Frontal cortex (tissue), 4 donors: Measurements from ENCODE around the gene HPCAL1. TPM values are rescaled to one million over a fixed set of nuclear protein-coding genes. Genes with fewer than 3 reads are reported as not detected.

ENCODE experiments used
- DNase-seq, 2 donors: peaks; one replicate each; pipeline ENCODE4 v3.0.0; 2012; ENCODE audit warnings: low spot score in 2 of 2
- FAIRE-seq: peaks from 2 replicates; lab custom pipeline; 2012; peaks lifted over from hg19 to GRCh38; lab: Jason Lieb, UNC
- total RNA-seq: library from RNA; depleted of rRNA; stranded (reverse); fragments of >200 nt; gene quantifications from one replicate; pipeline ENCODE4 v1.2.3, GENCODE V29; 2014
- donor health status: control.
- donor health status: control.
- donor health status: control.

Gene HPCAL1
- total RNA-seq, 1 donor from 2014 or later = 26.5 TPM

DNA sequence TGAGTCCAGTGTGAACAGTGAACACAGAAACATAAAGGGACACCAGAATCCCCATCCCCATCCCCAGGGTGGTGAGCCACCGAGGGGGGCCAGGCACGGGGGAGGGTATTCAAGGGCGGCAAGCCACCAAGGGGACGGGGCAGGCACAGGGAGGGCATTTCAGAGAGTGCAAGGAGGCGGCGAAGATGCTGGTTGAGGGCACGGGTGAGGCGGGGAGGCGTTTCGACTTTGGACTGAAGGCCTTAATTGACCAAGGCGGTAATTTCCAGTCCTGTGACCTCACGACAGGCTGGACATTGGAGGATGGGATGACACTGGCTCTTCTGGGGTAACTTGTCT, 75.0 kb downstream of the HPCAL1 start:
- FAIRE-seq = no peak
- DNase-seq = no peak

DNA sequence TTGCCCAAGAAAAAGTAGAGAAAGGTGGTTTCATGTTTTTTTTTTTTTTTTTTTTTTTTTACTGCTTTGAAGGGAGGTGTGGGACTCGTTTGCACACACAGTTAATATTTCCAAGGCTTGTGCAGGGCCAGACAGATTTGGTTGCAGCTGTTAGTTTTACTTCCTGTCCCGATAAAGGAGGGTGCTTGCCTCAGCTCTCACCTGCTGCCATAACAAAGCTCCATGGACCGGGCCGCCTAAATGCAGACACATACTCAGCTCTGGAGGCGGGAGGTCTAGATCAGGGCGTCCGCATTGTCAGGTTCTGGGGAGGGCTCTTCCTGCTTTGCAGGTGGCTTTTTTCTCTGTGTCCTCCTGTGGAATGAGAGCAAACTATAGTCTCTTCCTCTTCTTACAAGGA, 75.5 kb downstream of the HPCAL1 start:
- DNase-seq = no peak
- no peak for FAIRE-seq

DNA sequence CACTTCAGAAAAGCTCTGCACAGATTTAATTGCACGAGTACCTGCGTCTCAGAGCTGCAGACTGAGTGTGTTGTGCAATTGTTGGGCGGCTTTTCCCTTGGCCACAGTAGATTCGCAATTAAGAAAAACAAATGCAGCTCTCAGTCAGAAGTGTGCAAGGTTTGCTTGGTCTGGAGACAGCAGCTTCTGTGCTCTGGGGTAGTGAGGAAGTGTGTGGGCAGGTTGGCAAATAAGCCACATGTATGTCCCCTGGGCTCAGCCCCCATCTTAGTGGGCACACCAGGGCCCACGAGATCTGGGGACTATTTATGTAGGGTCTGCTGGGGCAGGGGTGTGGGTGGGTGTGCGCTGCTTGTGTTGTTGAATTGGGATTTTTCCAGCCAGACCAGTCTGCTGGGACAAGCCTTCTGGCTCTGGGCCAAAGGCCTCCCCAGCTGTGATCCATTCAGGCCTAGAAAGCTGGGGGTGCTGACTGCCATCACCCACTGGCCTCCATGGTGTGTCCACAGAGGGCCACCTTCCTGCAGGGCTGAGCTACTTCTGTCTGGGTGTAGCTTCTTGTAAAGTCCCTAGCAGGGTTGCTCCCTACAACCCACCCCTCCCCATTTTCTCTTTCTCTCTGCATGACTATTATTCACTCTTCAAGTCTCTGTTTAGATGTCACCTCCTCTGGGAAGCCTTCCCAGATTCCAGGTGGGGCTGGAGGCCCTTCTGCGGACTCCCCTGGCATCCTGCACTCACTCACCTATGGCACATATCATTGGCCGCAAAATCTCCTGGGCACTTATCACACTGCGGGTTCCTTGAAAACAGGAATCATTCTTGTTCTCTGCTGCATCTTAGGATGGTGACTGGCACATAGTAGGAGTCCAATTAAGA, 77.6 kb downstream of the HPCAL1 start:
- no peak for DNase-seq
- no peak for FAIRE-seq

DNA sequence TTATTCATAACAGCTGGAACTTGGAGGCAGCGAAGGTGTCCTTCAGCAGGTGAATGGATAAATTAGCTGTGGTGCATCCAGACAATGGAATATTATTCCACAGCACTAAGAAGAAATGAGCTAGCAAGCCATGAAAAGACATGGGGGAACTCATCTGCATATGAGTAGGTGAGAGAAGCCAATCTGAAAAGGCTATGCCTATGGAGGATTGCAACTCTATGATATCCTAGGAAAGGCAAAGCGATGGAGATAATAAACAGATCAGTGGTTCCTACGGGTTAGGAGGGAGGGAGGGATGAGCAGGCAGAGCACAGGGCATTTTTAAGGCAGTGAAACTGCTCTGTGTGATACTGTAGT, 79.3 kb downstream of the HPCAL1 start:
- FAIRE-seq (no peak), DNase-seq (no peak)

DNA sequence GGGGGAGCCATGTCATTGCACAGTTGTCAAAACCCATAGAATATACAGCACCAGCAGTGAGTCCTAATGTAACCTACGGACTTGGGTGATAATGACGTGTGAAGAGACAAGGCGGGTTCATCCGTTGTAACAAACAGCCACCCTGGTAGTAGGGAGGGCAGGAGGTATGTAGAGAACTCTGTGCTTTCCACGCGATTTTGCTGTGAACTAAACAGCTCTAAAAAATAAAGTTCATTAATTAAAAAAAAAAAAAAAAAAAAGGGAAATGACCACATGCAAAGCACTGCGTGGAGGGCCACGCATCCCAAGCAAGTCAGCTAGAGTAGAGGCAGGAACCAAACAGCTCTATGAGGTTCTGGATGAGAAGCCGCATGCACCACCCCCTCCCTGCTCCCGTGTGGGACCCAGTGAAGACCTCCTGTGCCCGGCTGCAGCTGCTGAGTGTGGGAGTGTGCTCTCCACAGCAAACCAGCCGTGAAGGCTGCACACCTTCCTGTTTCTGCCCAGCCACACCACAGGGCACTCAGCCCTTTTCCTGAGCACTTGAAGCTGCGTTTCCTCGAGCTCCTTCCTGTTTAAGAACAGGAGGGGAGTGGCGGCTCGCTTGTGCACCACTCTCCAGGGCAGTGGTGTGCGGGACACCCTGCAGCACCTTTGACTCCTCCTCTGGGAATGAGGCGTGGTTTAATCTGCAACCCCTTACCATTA, 79.8 kb downstream of the HPCAL1 start:
- no peak for DNase-seq
- no peak for FAIRE-seq

DNA sequence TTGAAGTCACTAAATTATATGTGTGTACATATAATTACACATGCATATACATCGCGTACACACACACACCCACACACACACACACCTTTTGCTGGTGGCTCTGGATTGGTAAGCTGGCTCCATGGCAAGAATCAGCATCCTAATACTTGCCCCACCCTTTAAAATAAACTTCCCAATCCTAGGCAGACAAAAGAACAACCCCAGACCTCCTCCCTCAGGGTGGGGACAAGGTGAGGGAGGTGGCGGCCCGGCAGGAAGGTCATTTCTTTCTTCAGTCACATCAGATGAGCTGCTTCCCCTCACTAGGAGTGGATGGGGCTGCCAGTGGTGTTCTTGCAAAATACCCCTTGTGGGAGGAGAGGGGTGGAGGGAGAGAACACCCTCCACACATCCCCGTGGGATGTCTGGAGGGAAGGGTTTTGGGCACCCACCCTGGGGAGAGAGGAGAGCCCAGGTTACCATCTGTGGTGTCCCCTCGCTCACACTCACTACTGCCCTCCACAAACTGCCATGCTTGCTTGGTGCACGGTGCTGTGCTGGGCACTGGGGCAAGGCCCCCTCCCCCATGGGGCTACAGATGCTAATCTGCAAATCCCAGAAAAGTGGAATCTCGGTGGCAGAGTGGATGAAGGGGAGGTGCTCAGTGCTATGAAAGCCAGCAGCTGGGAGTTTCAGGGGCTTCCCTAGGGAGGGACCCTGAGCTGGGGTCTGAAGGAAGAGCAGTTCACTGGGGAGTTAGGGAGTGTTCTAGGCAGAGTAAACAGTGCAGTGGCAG, 81.4 kb downstream of the HPCAL1 start:
- no peak for DNase-seq
- no peak for FAIRE-seq

DNA sequence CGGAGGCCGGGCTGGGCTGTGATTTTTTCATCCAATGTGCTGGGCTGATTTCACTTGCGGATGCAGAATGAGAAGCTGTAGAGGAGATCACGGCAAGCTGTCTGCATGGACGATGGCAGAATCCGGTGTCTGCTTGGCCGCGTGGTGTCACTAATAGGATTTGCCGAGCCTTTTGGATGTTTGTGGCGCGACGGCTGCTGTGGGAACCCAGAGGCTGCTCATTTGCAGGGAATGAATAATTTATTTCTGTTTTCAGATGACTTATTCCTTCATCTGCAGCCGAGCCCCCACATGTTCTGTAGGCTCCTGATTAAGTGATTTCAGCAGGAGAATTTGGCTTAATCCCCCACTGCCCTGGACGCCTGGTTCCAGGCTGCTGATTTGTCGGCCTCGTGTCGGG, 82.8 kb downstream of the HPCAL1 start:
- no peak for DNase-seq

DNA sequence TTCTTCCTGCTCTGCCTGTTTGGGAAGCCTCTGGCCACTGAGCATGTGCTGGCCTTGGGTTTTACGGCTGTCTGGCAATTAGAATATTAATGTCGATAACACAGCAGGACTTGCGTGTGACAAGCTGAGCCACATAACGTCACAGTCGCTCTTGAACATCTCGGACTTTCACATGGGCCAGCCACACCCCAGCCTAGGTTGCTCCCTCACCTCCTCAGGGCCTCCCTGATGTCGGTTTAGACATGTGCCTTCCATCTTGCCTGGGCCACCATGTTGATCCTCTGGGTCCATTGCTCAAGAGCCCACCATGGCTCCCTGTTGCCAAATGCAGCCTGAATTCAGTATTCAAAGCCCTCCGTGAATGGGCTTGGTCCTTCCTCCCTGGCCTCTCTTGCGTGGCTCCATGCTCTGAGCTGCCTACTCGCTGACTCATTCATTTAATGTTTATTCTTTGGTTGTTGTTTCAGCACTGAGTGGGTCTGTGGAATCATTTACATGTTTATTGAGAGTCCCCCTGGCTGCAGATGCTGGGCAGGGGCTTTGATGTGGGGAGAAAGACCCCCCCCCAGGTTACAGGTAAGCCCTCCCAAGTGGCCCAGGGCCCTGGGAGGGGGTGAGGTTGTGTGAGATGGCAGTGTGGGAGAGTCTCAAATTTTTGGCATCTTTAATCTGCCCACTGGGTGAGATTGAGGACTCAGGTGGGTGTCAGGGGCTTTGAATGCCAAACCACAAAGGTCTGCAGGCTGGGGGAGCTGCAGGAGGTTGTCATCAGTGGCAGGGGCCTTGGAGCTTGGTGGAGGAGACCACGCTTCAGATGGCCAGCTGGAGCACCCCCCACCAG, 83.4 kb downstream of the HPCAL1 start:
- no peak for FAIRE-seq
- no peak for DNase-seq

More for the DNA sequence above, 82.8 kb downstream of the HPCAL1 start:
- FAIRE-seq = no peak

DNA sequence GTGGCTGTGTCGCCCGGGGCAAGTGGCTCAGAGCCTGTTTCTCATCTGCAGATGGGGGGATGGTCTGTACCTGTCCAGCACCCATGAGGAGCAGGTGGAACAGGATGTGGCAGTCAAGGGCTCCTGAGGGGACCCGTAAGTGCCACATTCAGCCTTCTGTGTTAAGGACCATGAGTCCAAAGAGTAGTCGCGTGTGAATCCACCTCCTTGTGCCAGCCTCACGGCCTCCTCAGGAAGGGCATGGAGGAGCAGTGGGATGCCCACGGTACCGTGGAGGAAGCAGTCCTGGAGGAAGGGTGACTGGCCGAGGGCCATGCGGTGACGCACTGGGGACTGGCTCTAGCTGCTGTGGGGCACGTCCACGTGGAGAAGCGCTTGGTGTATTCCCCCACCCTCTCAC, 84.3 kb downstream of the HPCAL1 start:
- no peak for DNase-seq
- no peak for FAIRE-seq

DNA sequence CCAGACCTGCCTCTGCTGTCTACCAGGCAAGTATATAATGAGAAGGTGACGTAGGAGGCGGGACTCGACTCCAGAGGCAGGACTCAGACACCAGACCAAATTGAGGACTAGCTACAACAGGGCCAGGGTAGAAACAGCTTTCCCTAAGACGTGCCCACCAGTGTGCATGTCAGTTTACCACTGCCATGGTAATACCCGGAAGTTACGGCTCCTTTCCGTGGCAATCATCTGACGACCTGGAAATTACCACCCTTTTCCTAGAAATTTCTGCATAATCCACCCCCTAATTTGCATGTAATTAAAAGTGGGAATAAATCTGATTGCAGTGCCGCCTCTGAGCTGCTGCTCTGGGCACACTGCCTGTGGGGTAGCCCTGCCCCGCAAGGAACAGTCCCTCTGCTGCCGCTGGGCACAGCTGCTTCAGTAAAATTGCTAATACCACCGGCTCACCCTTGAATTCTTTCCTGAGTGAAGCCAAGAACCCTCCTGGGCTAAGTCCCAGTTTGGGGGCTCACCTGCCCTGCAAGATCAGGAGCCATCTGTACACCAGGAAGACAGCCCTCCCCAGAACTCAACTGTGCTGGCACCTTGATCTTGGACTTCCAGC, 86.4 kb downstream of the HPCAL1 start:
- DNase-seq (no peak), FAIRE-seq (no peak)

DNA sequence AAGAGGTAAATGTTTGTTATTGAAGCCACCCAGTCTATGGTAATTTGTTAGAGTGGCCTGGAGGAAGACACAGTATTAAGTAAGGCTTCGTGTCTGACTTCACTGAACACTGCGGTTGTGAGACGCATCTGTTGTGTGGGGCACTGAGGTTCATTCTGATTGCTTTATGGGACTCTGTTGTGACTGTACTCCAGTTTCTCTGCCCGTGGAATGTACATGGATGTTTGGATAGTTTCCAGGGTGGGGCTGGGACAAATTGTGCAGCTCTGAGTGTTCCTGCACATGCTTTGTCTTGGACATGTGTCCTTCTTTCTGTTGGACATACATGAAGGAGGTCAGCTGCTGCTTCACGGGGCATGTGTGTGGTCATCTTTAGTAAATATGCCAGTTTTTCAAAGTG, 86.9 kb downstream of the HPCAL1 start:
- FAIRE-seq (no peak), DNase-seq (no peak)

DNA sequence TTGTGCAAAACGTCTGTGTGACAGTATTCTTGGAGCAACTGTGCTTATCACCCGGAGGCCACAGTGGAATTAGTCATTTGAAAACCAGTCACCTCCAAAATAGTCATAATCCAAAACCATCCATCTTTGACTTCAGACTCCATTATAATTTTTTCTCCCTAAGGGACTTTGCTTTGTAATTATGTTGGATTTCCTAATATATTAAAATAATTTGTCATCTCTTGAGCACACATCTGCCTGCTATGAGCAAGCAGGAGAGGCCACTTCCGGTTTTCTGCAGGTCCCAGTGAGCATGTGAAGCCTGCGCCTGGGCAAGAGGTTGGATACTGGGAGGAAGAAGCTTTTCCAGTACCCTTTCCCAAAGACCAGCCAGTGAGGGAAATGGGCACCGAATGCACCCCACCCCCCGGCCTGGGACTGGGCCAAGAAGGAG, 87.7 kb downstream of the HPCAL1 start:
- DNase-seq (no peak), FAIRE-seq (no peak)

DNA sequence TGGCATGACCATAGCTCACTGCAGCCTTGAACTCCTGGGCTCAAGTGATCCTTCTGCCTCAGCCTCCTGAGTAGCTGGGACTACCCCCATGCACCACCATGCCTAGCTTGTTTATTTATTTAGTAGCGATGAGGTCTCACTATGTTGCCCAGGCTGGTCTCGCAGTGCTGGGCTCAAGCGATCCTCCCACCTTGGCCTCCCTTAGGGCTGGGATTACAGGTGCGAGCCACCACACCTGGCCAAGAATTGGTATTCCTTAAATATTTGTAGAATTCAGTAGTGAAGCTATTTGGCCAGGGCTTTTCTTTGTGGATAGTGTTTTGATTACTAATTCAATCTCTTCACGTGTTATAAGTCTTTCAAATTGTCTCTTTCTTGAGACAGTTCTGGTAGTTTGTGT, 89.4 kb downstream of the HPCAL1 start:
- no peak for DNase-seq
- FAIRE-seq = no peak

DNA sequence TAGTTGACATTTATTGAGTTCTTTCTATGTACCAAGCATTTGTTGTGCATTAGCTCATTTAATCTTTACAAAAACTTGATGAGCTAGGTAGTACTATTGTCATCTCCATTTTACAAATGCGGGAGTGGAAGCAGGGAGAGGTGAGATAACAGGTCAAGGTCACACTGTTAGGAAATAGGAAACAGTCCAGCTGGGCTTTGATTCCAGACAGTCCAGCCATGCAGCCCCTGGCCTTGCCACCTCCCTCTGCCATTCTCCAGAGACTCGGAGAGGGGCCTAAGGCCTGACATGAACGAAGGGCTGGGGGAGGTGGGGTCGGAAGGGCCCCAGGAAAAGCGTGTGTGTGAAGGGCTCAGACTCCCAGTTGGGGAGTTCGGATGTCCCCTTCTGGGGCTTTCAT, 89.8 kb downstream of the HPCAL1 start:
- FAIRE-seq = no peak
- DNase-seq = no peak

DNA sequence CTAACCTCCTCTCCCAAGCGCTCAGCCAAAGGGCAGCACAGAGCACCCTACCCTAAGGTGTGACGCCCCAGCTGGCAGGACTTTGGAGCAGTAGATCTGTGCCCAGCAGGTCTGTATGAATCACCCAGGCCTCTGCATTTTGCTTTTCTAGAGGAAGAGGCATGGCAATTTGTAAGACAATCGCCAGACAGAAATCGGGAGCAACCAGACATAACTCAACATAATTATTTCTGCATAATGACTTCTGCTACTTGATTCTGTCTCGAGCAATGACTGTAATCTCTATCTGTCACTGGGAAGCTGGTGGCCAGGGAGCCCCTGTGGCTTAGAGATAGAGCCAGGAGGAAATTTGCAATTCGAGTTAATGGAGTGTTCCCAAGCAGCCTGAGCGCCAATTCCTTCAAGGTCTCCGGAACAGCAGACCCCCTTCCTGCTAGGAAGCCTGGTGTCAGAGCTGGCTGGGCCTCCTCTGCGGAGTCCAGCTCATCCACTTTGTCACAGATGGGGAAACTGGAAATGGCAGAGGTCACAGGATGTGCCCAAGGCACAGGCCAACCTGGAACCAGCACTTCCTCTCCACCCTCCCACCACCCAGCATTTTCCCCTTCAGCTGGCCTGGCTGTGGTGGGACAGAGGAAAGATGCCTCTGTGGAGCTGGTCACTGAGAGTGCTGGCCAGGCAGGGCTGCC, 90.4 kb downstream of the HPCAL1 start:
- FAIRE-seq (no peak), DNase-seq (no peak)

DNA sequence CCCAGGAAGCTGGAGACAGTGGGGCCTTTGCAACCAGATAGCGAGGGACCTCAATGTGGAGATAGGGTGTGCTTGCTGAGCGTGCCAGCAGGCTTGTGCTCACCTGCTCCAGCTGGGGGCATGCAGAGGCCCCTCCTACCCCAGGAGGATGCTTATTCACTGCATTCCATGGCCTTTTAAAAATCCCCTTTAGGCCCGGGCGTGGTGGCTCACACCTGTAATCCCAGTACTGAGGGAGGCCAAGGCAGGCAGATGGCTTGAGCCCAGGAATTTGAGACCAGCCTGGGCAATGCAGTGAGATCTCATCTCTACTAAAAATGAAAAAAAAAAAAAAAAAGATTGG, 90.9 kb downstream of the HPCAL1 start:
- DNase-seq (no peak), FAIRE-seq (no peak)

DNA sequence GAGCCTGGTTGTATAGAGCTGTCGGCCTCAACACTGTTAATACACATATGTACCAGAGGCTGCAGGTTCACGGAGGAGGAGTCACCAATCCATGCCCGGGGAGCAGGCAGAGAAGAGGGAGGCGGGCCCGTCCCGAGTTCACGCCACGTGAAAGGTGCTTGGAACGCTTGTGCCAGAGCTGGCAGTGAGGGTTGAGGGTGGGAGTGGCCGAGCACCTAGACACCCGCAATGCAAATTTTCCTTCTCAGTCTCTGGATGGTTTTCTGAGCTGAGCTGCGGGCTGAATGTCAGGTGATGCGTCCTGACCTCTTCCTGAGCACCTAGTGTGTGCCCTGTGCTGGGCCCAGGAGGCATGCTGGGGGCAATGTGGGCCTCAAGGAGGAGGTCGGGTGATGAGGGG, 93.2 kb downstream of the HPCAL1 start:
- FAIRE-seq = no peak
- no peak for DNase-seq

DNA sequence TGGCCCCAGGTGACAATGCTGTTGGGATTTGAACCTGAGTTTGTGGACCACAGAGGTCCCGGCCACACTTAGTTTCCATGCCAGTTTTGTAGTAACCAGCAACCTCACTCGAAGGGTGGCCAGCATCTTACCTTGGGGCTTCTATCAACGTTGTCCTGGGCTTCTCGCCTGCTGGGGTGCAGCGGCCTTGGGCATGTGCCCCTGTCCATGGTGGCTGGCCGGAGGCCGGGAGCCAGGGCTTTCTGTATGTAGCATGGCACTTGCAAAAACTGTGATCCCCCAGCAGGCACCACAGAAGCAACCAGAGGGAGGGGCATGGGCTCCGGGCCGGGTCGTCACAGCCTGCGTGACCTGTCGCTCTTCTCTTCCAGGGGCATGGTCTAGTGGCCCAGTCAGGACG, 93.8 kb downstream of the HPCAL1 start:
- FAIRE-seq (no peak), DNase-seq (no peak)

DNA sequence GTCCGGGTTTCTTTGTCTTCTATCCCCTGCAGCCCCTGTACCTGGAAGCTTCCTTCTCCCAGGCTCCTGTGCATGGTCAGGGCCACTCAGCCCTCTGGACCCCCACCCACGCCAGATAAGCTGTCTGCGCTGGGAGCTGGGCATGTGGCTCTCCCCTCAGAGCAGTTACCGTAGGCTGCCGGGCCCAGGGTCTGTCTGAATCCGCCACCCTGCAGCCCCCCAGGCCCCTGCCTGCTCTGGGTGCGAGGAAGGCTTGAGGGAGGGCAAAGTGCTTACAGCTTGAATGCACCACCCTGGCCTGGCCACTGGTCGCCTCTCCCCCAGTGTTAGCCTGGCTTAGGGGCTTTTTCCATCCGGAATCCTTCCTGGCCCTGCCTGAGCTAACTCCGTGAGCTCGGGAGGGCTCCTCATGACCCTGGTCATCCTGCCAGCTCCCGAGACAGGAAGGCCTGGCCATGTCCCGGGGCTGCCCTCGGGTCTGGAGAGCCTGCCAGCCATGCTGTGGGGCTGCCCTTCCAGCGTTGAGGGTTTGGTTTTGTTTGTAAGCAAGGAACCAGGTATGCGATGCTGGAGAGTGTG, 94.7 kb downstream of the HPCAL1 start:
- no peak for FAIRE-seq
- DNase-seq = no peak
